Colon (tissue), 2 donors: ENCODE data around the gene FBXW12.

Experiments
- FAIRE-seq: peaks from 2 replicates; lab custom pipeline; 2012; peaks lifted over from hg19 to GRCh38; lab: Jason Lieb, UNC
- donor health status: control.
- donor health status: control.

The FBXW12 gene

GRCh38 chr3:48408823-48409281 is 36.8 kb downstream of the FBXW12 start:
- no peak for FAIRE-seq

GRCh38 chr3:48409291-48410201 is 37.5 kb downstream of the FBXW12 start:
- no peak for FAIRE-seq

GRCh38 chr3:48410205-48411040 is 38.4 kb downstream of the FBXW12 start:
- FAIRE-seq: no peak

GRCh38 chr3:48411041-48411588 is 39.1 kb downstream of the FBXW12 start:
- FAIRE-seq: no peak

- FAIRE-seq: no peak
These were observed 39.8 kb downstream of the FBXW12 start for GRCh38 chr3:48411606-48412374.

- no peak for FAIRE-seq
These were observed 40.5 kb downstream of the FBXW12 start for GRCh38 chr3:48412375-48413001.

GRCh38 chr3:48413086-48413485 is 41.1 kb downstream of the FBXW12 start:
- FAIRE-seq: no peak

GRCh38 chr3:48413611-48414010 is 41.6 kb downstream of the FBXW12 start:
- no peak for FAIRE-seq

- FAIRE-seq: no peak
These were observed 42.6 kb downstream of the FBXW12 start for GRCh38 chr3:48414376-48415250.

GRCh38 chr3:48415251-48415953 is 43.4 kb downstream of the FBXW12 start:
- no peak for FAIRE-seq

- no peak for FAIRE-seq
These were observed 44.1 kb downstream of the FBXW12 start for GRCh38 chr3:48416091-48416505.

- FAIRE-seq: no peak
These were observed 44.5 kb downstream of the FBXW12 start for GRCh38 chr3:48416546-48416945.

- no peak for FAIRE-seq
These were observed 45.6 kb downstream of the FBXW12 start for GRCh38 chr3:48417529-48418108.

- no peak for FAIRE-seq
These were observed 46.1 kb downstream of the FBXW12 start for GRCh38 chr3:48418140-48418539.

- no peak for FAIRE-seq
These were observed 46.6 kb downstream of the FBXW12 start for GRCh38 chr3:48418651-48419050.

GRCh38 chr3:48419149-48419548 is 47.1 kb downstream of the FBXW12 start:
- FAIRE-seq: no peak

GRCh38 chr3:48419597-48419996 is 47.6 kb downstream of the FBXW12 start:
- FAIRE-seq: no peak

GRCh38 chr3:48420561-48420960 is 48.5 kb downstream of the FBXW12 start:
- FAIRE-seq: no peak

- no peak for FAIRE-seq
These were observed 50.3 kb downstream of the FBXW12 start for GRCh38 chr3:48422272-48422671.
